Vagina (tissue), 2 donors: ENCODE measurements around the gene LENG8. TPM values are rescaled to one million over a fixed set of nuclear protein-coding genes. Genes with fewer than 3 reads are reported as not detected.

Source experiments
- DNase-seq, 2 donors: peaks; one replicate each; pipeline ENCODE4 v3.0.0-alpha.2; 2017; ENCODE audit errors: extremely low spot score in 2 of 2
- H3K27ac ChIP-seq: fragments of 200-600 bp; sonication (generic); one replicate; pipeline ENCODE4 v1.5.1; 2019
- H3K27me3 ChIP-seq: fragments of 200-600 bp; sonication (generic); one replicate; pipeline ENCODE4 v1.5.1; 2019
- H3K36me3 ChIP-seq, 2 donors: fragments of 200-600 bp; sonication (generic); one replicate each; pipeline ENCODE4 v1.5.1; 2017 to 2019
- H3K4me1 ChIP-seq: fragments of 200-600 bp; sonication (generic); one replicate; pipeline ENCODE4 v1.5.1; 2019
- H3K4me3 ChIP-seq, 2 donors: fragments of 200-600 bp; sonication (generic); 1 replicate in 1 of 2; 2 replicates in 1 of 2; pipeline ENCODE4 v1.5.1; 2016 to 2019
- H3K9me3 ChIP-seq: fragments of 200-600 bp; sonication (generic); one replicate; pipeline ENCODE4 v1.5.1; 2019
- POLR2A ChIP-seq, 2 donors: fragments of 450-650 bp; IDR thresholded peaks; one replicate each; pipeline ENCODE4 v1.6.1; 2017; ENCODE audit warnings: antibody characterized with exemption in 2 of 2, mild to moderate bottlenecking in 2 of 2, moderate library complexity in 2 of 2
- POLR2AphosphoS5 ChIP-seq, 2 donors: sonication (generic); formaldehyde crosslinking; IDR thresholded peaks; one replicate each; pipeline ENCODE4 v1.9.0; 2017; ENCODE audit warnings: antibody characterized with exemption in 2 of 2, mild to moderate bottlenecking in 2 of 2, low read depth in 1 of 2; ENCODE audit not compliant: insufficient read depth in 1 of 2
- intact Hi-C: fragments of 100-400 bp; cut with DNase I; formaldehyde crosslinking; loops from one replicate; pipeline ENCODE4 v1.15.1; 2023
- total RNA-seq: library from RNA; depleted of rRNA; stranded (reverse); fragments of >200 nt; gene quantifications from one replicate; pipeline ENCODE4 v1.2.3, GENCODE V29; 2016
- TF ChIP-seq, protein P1 (sequence below), 3 experiments: fragments of 450-650 bp in 2 of 3; fragments of 200-600 bp in 1 of 3; sonication (generic) in 1 of 3; IDR thresholded peaks; one replicate each; pipeline ENCODE4 v1.5.1; 2017 to 2019; ENCODE audit warnings: antibody characterized with exemption in 3 of 3, mild to moderate bottlenecking in 2 of 3, moderate library complexity in 2 of 3

LENG8 gene
- total RNA-seq, 1 donor from 2014 or later: 129 TPM

DNA sequence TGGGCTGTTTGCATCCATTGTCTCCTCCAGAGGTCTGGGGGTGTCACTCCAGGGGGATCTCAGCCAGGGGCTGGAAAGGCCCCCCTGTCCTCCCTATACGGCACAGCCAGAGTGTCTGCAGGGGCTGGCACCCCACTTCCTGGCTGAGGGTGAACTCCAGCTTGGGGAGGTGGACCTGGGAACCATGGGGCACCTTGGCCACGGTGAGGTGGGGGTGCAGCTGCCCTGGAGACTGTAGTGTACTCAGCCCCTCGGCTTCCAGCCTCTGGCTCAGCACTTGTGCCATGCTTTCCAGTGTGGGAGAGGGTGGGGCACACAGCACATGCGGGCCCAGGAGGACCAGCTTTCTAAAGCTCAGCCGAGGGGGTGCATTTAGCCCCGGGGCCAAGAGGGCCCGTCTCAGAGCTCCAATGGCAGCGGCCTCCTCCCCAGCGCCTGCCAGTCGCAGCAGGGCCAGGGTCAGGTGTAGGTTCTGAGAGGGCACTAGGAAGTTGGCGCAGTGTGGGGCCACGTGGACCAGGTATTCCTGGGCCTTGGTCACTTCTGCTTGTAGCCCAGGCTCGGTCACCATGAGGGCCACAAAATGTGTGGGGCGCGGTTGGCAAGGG, 13.2 kb downstream of the LENG8 start:
- DNase-seq: no peak
- H3K4me1 ChIP-seq: peaks cover 32% of the 10 kb centered on the region
- TF ChIP-seq POLR2A (IDR thresholded peaks at IDR 0.05) (no peak), POLR2AphosphoS5 (IDR thresholded peaks at IDR 0.05; ENCODE audit: insufficient read depth in 1 of 2, low read depth in 1 of 2) (no peak)
- TF ChIP-seq, protein P1, sequence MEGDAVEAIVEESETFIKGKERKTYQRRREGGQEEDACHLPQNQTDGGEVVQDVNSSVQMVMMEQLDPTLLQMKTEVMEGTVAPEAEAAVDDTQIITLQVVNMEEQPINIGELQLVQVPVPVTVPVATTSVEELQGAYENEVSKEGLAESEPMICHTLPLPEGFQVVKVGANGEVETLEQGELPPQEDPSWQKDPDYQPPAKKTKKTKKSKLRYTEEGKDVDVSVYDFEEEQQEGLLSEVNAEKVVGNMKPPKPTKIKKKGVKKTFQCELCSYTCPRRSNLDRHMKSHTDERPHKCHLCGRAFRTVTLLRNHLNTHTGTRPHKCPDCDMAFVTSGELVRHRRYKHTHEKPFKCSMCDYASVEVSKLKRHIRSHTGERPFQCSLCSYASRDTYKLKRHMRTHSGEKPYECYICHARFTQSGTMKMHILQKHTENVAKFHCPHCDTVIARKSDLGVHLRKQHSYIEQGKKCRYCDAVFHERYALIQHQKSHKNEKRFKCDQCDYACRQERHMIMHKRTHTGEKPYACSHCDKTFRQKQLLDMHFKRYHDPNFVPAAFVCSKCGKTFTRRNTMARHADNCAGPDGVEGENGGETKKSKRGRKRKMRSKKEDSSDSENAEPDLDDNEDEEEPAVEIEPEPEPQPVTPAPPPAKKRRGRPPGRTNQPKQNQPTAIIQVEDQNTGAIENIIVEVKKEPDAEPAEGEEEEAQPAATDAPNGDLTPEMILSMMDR (IDR thresholded peaks at IDR 0.05): no peak
- peaks cover 0 to 50% of the 10 kb centered on the region in 2 donors for H3K36me3 ChIP-seq
- intact Hi-C loops: no loop called here
- peak overlapping the region; percentile 90 for H3K27ac ChIP-seq
- H3K9me3 ChIP-seq: no peaks in the 10 kb centered on the region
- no peaks in the 10 kb centered on the region for H3K27me3 ChIP-seq
- peak overlapping the region; percentile 62 to 64 for H3K4me3 ChIP-seq

GRCh38 chr19:54462655-54463530, 13.9 kb downstream of the LENG8 start:
- TF ChIP-seq POLR2A (IDR thresholded peaks at IDR 0.05) (no peak), POLR2AphosphoS5 (IDR thresholded peaks at IDR 0.05; ENCODE audit: insufficient read depth in 1 of 2, low read depth in 1 of 2) (peak in 1 of 2 donors; percentile 47)
- TF ChIP-seq, protein P1 (IDR thresholded peaks at IDR 0.05): peak in 1 of 3 experiments; percentile 19
- H3K27me3 ChIP-seq: no peaks in the 10 kb centered on the region
- intact Hi-C loops: no loop called here
- H3K4me3 ChIP-seq: peak overlapping the region; percentile 62 to 64
- H3K9me3 ChIP-seq: no peaks in the 10 kb centered on the region
- H3K27ac ChIP-seq: peak overlapping the region; percentile 90
- DNase-seq: no peak
- H3K36me3 ChIP-seq: peaks cover 0 to 43% of the 10 kb centered on the region in 2 donors
- H3K4me1 ChIP-seq: peaks cover 32% of the 10 kb centered on the region

GRCh38 chr19:54463531-54464043, 14.6 kb downstream of the LENG8 start, which contains the start of gene LENG9:
Gene LENG9 (minus strand): TSS chr19:54463778. CDS start chr19:54463526, 252 bp downstream.
- Histone ChIP-seq H3K4me1 (peaks cover 32% of the 10 kb centered on the region), H3K36me3 (peaks cover 0 to 36% of the 10 kb centered on the region in 2 donors), H3K4me3 (peak within 1 kb of the TSS; percentile 62 to 64), H3K9me3 (no peaks in the 10 kb centered on the region), H3K27me3 (no peaks in the 10 kb centered on the region), H3K27ac (peak within 1 kb of the TSS; percentile 90)
- no peak for DNase-seq
- intact Hi-C loops: no loop called here
- TF ChIP-seq POLR2AphosphoS5 (IDR thresholded peaks at IDR 0.05; ENCODE audit: insufficient read depth in 1 of 2, low read depth in 1 of 2) (peak; percentile 69 to 92), POLR2A (IDR thresholded peaks at IDR 0.05) (peak in 1 of 2 donors; percentile 87)
- TF ChIP-seq, protein P1 (IDR thresholded peaks at IDR 0.05): no peak

GRCh38 chr19:54464044-54464629, 15.1 kb downstream of the LENG8 start:
- DNase-seq: peak in 1 of 2 donors; percentile 99
- Histone ChIP-seq H3K4me3 (peak overlapping the region; percentile 62 to 64), H3K36me3 (peaks cover 0 to 30% of the 10 kb centered on the region in 2 donors), H3K9me3 (no peaks in the 10 kb centered on the region), H3K4me1 (peaks cover 35% of the 10 kb centered on the region), H3K27ac (peak overlapping the region; percentile 90), H3K27me3 (no peaks in the 10 kb centered on the region)
- intact Hi-C loops: no loop called here
- no peak for TF ChIP-seq POLR2AphosphoS5 (IDR thresholded peaks at IDR 0.05; ENCODE audit: insufficient read depth in 1 of 2, low read depth in 1 of 2)
- no peak for TF ChIP-seq POLR2A (IDR thresholded peaks at IDR 0.05)
- TF ChIP-seq, protein P1 (IDR thresholded peaks at IDR 0.05): no peak
